ENCODE data around the gene ADM.

DNA sequence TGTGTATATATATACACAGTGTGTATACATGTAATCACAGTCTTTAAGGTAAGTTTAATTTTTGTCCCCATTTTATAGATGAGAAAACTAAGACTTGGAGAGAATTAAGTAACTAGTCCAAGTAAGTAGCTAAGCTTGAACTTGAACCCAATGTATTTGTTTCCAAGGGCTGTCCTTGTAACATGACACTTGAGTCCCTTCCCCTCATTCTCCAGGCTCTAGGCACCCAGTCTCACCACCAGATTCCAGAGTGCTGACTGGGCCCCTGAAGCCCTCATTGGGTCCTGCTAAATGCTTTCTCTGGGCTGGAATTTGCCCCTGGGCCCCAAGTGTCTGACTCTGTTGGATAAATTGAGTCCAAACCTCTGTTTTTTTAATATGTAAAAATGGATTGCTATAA lies 45.5 kb downstream of the ADM start:
- TF ChIP-seq POLR2AphosphoS5 (IDR thresholded peaks at IDR 0.05; ENCODE audit: borderline replicate concordance, low read depth, low read length) (no peak), EZH2 (IDR thresholded peaks at IDR 0.05) (no peak)
